Measurements from ENCODE around the gene NMT2. TPM values are rescaled to one million over a fixed set of nuclear protein-coding genes. Genes with fewer than 3 reads are reported as not detected.
A peak's percentile ranks its signal among the peaks of the same experiment; 100 is the strongest.
"Not testable (repeated sequence)": the region's sequence is repeated elsewhere in the genome, so short reads cannot be mapped to it uniquely, and the experiment has no call there.

The NMT2 gene
- total and polyA plus RNA-seq, 12 donors, result 3.4 to 31.4 (median 7.3) TPM

GRCh38 chr10:15211464-15211979 lies 43.0 kb upstream of the NMT2 start:
- no peaks in the 10 kb centered on the region for H3K27me3 ChIP-seq
- no peak overlapping the region for H3K4me3 ChIP-seq
- DNase-seq, result no peak
- H3K4me1 ChIP-seq (replicated peaks in 1 of 2), result no peaks in the 10 kb centered on the region
- H3K27ac ChIP-seq, result no peak overlapping the region
- TF ChIP-seq, protein P1, sequence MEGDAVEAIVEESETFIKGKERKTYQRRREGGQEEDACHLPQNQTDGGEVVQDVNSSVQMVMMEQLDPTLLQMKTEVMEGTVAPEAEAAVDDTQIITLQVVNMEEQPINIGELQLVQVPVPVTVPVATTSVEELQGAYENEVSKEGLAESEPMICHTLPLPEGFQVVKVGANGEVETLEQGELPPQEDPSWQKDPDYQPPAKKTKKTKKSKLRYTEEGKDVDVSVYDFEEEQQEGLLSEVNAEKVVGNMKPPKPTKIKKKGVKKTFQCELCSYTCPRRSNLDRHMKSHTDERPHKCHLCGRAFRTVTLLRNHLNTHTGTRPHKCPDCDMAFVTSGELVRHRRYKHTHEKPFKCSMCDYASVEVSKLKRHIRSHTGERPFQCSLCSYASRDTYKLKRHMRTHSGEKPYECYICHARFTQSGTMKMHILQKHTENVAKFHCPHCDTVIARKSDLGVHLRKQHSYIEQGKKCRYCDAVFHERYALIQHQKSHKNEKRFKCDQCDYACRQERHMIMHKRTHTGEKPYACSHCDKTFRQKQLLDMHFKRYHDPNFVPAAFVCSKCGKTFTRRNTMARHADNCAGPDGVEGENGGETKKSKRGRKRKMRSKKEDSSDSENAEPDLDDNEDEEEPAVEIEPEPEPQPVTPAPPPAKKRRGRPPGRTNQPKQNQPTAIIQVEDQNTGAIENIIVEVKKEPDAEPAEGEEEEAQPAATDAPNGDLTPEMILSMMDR (IDR thresholded peaks at IDR 0.05), result no peak
- no peak for TF ChIP-seq POLR2A (IDR thresholded peaks at IDR 0.05)
- intact Hi-C loops (cut with DNase I), result loop anchor here in 1 of 2 donors (2.0 kb wide), 1 partner anchor 161 kb away; no protein-coding TSS in a partner anchor
- H3K9me3 ChIP-seq (replicated peaks in 1 of 3), result no peaks in the 10 kb centered on the region
- H3K36me3 ChIP-seq (replicated peaks in 1 of 2), result no peaks in the 10 kb centered on the region
- 90 to 93% (median 92%) methylated on average over 6 of the region's 6 CpGs for WGBS, 4 donors

DNA sequence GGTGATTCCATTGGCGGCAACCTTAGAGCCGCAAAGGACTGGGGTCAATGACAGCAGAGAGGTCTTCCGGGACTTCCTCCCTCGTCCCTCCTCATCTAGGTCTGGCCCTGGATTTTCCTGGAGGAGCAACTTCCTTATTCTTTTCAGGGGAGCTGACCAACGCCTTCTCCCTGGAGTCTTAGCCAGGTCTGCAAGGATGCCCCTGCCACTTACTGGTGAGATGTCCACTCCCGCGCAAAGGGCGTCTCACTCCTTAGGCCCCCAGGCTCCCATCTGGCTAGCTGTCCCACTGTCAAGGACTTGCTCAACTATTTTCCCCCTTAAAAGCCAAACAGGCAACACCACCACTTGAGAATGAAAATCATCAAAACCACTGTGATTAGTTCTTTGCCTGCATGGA lies 42.0 kb upstream of the NMT2 start:
- 85 to 94% (median 86%) methylated on average over 8 of the region's 8 CpGs for WGBS, 4 donors
- Histone ChIP-seq H3K4me1 (replicated peaks in 1 of 2) (no peaks in the 10 kb centered on the region), H3K9me3 (replicated peaks in 1 of 3) (no peaks in the 10 kb centered on the region), H3K27ac (no peak overlapping the region), H3K36me3 (replicated peaks in 1 of 2) (no peaks in the 10 kb centered on the region), H3K4me3 (no peak overlapping the region), H3K27me3 (no peaks in the 10 kb centered on the region)
- no peak for DNase-seq
- intact Hi-C loops (cut with DNase I), result loop anchor here in 1 of 2 donors (2.0 kb wide), 1 partner anchor 162 kb away; no protein-coding TSS in a partner anchor
- TF ChIP-seq, protein P1 (IDR thresholded peaks at IDR 0.05), result no peak
- TF ChIP-seq POLR2A (IDR thresholded peaks at IDR 0.05), result no peak

DNA sequence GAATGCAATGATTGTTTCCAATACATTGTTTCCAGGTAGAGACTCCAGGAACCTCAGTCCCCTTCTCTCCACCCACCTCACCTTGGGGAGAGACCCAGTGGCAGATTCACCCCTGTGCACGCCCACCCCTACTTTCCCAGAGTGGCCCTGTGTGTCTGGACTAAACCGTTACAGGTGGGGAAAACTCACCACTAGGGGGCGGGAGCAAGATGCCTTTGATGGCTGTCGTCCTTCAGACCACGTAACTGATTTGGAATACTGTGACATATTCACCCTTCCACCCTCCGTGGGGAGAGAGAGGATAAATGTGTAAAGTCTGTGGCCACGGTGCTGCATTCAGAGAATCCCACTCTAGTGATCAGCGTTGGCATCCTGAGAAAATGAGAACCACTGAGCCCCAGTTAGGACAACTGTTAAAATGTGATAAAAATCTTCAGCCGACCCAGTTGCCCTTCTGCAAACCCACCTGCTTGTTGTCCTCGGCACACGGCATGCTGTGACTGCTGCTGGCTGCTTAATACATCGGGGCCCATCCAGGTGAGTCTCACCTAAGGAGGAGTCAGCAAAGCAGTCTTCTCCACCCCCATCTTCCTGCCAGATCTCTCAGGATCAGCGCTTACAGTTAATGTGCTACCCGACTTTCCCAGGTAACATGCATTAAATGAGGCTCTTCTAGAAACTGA lies 41.5 kb upstream of the NMT2 start:
- no peaks in the 10 kb centered on the region for H3K4me1 ChIP-seq (replicated peaks in 1 of 2)
- no peak for TF ChIP-seq POLR2A (IDR thresholded peaks at IDR 0.05)
- TF ChIP-seq, protein P1 (IDR thresholded peaks at IDR 0.05), result peak; percentile 65 to 87 (median 72)
- intact Hi-C loops (cut with DNase I), result loop anchor here in 1 of 2 donors (2.0 kb wide), 1 partner anchor 163 kb away; no protein-coding TSS in a partner anchor
- no peaks in the 10 kb centered on the region for H3K36me3 ChIP-seq (replicated peaks in 1 of 2)
- H3K27me3 ChIP-seq, result no peaks in the 10 kb centered on the region
- no peak overlapping the region for H3K4me3 ChIP-seq
- WGBS, 4 donors, result 20 to 26% (median 23%) methylated on average over 13 to 14 of the region's 14 CpGs
- no peak overlapping the region for H3K27ac ChIP-seq
- H3K9me3 ChIP-seq (replicated peaks in 1 of 3), result no peaks in the 10 kb centered on the region
- peak; percentile 68 to 93 (median 85) for DNase-seq

DNA sequence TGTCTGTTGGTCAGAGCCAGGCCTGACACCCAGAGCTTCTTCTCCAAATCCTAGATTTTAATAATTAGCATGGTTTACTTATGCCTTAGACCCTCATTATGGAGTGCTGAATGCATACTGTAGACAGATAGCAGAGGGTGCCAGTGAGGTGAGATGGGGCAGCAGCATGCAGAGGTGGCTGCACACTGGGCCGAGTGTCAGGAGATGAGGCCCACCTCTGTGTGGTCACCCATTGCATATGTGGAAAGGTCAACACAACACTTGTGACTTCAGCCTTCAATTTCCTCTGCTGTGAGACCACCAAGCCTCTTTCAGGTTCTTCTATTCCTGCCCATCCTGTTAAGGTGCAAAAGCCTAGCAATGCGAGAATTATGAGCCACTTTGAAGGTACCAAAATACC lies 39.7 kb upstream of the NMT2 start:
- intact Hi-C loops (cut with DNase I), result no loop called here
- H3K27ac ChIP-seq, result peak overlapping the region in 1 of 5 donors; percentile 10
- H3K9me3 ChIP-seq (replicated peaks in 1 of 3), result no peaks in the 10 kb centered on the region
- DNase-seq, result no peak
- H3K4me3 ChIP-seq, result no peak overlapping the region
- no peak for TF ChIP-seq POLR2A (IDR thresholded peaks at IDR 0.05)
- TF ChIP-seq, protein P1 (IDR thresholded peaks at IDR 0.05), result no peak
- WGBS, 4 donors, result 90 to 100% (median 95%) methylated on average over 2 of the region's 2 CpGs
- no peaks in the 10 kb centered on the region for H3K36me3 ChIP-seq (replicated peaks in 1 of 2)
- no peaks in the 10 kb centered on the region for H3K4me1 ChIP-seq (replicated peaks in 1 of 2)
- H3K27me3 ChIP-seq, result no peaks in the 10 kb centered on the region

GRCh38 chr10:15207410-15207809 lies 38.9 kb upstream of the NMT2 start:
- H3K4me3 ChIP-seq; H3K27me3 ChIP-seq; H3K9me3 ChIP-seq (replicated peaks in 1 of 3); DNase-seq; H3K4me1 ChIP-seq (replicated peaks in 1 of 2); intact Hi-C loops (cut with DNase I); H3K36me3 ChIP-seq (replicated peaks in 1 of 2); H3K27ac ChIP-seq: not testable (repeated sequence)
- 91 to 95% (median 93%) methylated on average over 4 of the region's 4 CpGs for WGBS, 4 donors
